DLD1 (cell line): ENCODE results near the gene RNF130.

Experiments
- in situ Hi-C: cut with HindIII; loops from 2 replicates; pipeline ENCODE4 v1.10.0; 2017; ENCODE audit warnings: low sequenced_read_pairs

The RNF130 gene

GRCh38 chr5:180060192-180060591 is 11.4 kb downstream of the RNF130 start:
- in situ Hi-C loops: no loop called here

DNA sequence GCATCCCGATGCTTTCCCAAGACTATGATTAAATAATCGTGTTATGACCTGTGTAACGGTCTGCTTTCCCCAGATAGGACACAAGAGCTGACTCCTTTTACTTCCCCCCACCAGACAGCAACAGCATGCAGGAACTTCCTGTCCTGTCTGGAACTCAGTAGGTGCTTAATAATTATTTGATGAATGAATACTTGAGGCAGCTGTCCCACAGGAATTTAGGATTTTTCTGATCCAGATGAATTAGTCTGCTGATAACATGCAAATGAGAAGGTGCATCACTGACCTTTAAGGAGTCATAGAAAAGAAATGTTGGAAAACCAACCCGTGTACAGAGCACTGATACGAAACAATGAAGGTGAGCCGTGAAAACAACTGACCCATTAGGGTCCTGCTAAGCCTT is 12.2 kb downstream of the RNF130 start:
- in situ Hi-C loops: no loop called here

- in situ Hi-C loops: no loop called here
Observed at GRCh38 chr5:180056153-180056552, 15.4 kb downstream of the RNF130 start.

DNA sequence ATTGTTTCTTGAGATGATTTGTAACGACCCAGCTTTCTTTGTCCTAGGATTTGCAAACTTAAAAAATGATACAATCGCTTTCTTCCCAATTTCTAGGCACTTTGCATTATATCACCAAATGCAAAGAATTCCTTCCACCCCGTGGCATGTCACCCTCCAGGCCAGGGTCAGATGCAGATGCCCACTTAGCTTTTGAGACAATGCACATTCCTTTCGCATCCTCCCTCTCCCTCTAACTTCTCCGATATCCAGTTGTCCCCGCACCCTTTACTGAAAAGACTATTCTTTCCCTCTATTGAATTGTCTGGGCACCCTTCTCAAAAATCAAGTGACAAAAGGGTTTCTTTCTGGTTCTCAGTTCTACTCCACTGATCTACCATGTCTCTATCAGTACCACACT is 17.3 kb downstream of the RNF130 start:
- in situ Hi-C loops: no loop called here

- in situ Hi-C loops: no loop called here
Observed at GRCh38 chr5:180053061-180053602, 18.4 kb downstream of the RNF130 start.

DNA sequence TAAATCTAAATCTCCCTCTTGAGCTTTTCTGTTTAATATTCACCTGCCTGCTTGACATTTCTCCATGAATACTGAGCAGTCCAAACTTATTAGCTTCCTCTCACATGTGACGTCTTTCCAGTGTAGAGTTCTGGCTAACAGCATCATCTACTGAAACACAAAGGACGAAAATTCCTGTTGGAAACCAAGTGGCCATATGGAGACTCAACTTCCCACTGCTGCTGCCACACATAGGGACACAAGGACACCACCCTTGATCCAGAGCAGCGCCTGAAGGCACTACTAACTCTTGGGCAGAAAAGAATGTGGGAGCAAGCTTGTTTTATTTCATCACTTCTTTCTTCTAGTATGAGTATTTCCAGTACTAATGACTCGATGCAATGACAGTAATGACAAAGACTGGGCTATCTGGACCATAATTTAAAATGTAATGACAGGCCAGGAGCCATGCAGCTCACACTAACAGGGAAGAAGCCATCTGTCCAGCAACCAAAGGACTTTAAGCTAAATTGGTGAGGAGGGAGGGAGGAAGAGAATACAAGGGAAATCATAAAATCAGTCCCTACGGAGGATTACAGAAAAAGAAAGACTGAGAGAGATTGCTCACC is 19.2 kb downstream of the RNF130 start:
- in situ Hi-C loops: no loop called here

GRCh38 chr5:180050121-180050940 is 21.2 kb downstream of the RNF130 start:
- in situ Hi-C loops: no loop called here

DNA sequence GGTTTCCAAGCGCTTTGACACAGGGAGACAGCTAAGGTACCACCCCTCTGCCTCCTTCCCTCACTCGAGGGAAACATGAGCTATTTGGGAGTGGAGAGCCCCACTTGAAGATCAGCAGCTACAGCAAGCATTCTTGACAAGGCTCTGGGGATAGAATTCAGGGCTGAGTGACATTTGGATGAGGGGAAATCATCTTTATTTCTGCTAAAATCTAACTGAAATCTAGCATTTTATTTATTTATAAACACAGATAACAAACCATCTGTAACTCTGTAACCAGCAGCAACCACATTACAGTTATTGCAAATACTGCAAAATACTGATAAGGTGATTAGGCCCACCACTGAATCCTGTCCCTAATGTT is 22.4 kb downstream of the RNF130 start:
- in situ Hi-C loops: no loop called here

DNA sequence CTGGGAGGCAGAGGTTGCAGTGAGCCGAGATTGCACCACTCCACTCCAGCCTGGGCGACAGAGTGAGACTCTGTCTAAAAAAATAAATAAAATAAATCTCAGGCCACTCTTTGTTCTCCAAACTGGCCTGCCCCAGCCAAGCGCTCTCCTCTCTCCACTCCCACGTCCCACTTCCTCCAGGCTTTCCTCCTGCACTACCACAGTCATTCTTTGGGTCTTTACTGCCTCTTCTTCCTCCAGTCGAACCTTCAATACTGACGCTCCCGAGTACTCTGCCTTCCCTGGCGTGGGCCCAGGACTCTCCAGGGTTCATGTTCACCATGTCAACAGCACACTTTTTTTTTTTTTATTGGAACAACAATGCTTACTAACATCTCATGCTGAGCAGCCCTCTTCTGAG is 23.9 kb downstream of the RNF130 start:
- in situ Hi-C loops: no loop called here

DNA sequence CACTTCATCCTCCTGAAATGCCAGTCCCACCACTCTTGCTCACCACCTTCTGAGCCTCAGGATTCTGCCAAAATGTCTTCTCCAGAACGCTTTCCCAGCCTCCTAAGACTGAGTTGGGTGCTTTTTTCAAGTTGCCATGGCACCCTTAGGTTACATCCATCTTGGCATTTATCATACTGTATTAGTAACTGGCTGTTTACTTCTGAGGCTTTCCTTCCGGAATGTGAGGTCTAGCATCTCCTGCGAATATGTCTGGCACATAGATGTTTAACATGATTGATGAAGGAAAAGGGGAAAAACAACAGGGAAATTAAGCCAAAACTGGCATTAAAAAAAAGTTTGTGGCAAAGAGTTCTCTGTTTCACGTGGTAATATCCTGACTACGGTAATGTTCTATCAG is 24.9 kb downstream of the RNF130 start:
- in situ Hi-C loops: no loop called here

- in situ Hi-C loops: no loop called here
Observed at GRCh38 chr5:180045889-180046499, 25.6 kb downstream of the RNF130 start.

DNA sequence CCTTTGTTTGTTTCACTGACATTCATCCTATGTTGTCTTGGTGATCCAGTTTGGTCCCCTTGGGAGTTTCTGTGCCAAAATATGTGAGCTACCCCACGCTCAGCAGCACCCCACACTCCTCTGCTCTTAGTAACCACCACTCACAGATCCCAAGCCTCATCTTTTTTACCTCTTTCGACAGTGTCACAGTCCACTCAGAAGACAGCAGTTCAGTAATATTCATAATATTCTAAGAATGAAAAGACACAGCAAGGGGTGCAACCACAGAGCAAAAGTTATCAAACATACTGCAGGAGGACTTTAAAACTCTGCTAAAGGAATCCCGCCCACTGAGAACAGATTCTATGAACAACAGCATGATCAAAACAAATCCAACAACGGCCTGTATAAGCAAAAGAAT is 28.2 kb downstream of the RNF130 start:
- in situ Hi-C loops: no loop called here

GRCh38 chr5:180041301-180042274 is 30.0 kb downstream of the RNF130 start:
- in situ Hi-C loops: no loop called here

DNA sequence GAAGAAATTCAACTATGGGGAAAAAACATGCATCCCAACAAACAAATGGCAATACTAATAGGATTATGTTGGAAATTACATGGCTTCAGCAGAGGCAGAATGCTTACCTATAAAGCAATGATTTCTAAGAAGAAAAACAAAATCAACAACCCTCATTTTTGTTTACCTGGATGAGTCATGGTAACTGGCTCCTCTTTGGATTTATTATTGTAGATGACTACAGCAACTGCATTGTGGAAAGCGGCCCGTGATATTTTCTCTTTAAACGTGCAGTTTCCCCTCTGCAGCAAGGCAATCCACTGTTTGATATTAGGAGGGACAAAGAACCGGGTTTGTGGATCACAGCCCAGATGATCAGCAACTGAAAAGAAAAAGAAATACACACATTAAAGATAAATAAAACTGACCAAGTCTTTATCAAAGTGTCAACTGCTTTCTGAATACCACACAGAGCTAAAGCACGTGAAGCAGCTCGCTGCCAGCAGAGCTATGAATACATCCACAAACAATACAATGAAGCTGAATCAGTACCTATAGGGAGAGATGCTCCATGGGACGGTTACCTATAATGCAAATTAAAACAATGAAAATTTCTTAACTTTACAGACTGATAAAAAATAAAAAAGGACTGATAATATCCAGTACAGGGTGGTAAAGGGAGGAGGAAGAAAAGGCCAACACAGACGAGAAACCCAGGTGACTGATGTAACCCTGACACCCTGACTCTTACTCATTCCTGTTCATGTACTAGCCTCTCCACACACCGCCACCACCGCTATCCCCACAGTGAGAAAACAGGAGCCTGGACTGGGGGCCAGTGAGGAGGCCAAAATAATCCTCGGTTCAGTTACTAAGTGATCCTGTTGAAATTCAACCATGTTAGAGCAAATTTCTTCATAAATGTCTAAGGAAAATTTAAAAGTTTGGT is 31.0 kb downstream of the RNF130 start:
- in situ Hi-C loops: no loop called here

- in situ Hi-C loops: no loop called here
Observed at GRCh38 chr5:180035206-180035931, 36.2 kb downstream of the RNF130 start.

DNA sequence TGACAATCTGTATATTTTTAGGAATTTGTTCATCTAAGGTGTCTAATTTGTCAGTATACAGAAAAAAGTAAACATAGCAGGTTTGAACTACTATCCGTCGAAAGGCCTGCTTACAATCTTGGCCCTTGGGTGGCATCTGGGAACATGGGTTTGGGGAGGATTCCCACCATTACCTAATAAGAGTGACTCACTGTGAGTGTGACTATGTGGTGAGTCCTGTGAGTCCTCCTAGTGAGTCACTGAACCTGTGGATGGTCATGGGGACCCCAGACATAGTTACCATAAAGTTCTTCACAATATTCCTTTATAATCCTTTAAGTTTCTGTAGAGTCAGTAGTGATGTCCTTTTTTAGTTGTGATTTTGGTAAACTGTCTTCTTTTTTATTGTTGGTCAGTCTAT is 37.0 kb downstream of the RNF130 start:
- in situ Hi-C loops: no loop called here

- in situ Hi-C loops: no loop called here
Observed at GRCh38 chr5:180027459-180028089, 44.0 kb downstream of the RNF130 start.

- in situ Hi-C loops: no loop called here
Observed at GRCh38 chr5:180026734-180027458, 44.7 kb downstream of the RNF130 start.
